Measurements from ENCODE around the gene GRB10. TPM values are rescaled to one million over a fixed set of nuclear protein-coding genes. Genes with fewer than 3 reads are reported as not detected.

Gene GRB10
- total and polyA plus RNA-seq, 2 experiments from 2014 or later, result 35.0 to 154 TPM

- TF ChIP-seq ZNF462 (CRISPR knock-in tag; IDR thresholded peaks at IDR 0.05), result no peak
- no peak for TF ChIP-seq EZH2phosphoT487 (IDR thresholded peaks at IDR 0.05; ENCODE audit: unreplicated experiment)
- no peak for TF ChIP-seq CREB1 (CRISPR knock-in tag; IDR thresholded peaks at IDR 0.05; ENCODE audit: low read depth)
- no peak for TF ChIP-seq REST (IDR thresholded peaks at IDR 0.05; ENCODE audit: unreplicated experiment)
These were observed 29.4 kb upstream of the GRB10 start (continued) for GRCh38 chr7:50812094-50812493.

GRCh38 chr7:50808282-50808888 is 25.7 kb upstream of the GRB10 start:
- Histone ChIP-seq H2AFZ (no peak overlapping the region), H3K9me2 (ENCODE audit: insufficient read depth) (peaks cover 5% of the 10 kb centered on the region; the same call in 1 of the 2 replicates), H3K79me2 (replicated peaks; ENCODE audit: insufficient read depth) (no peaks in the 10 kb centered on the region), H3K27me3 (ENCODE audit: insufficient read depth) (no peaks in the 10 kb centered on the region), H3K4me1 (ENCODE audit: insufficient read depth) (peaks cover 31% of the 10 kb centered on the region), H4K20me1 (replicated peaks; ENCODE audit: insufficient read depth) (no peaks in the 10 kb centered on the region), H3K27ac (ENCODE audit: low read depth) (no peak overlapping the region), H3K36me3 (ENCODE audit: insufficient read depth) (no peaks in the 10 kb centered on the region), H3K4me3 (no peak overlapping the region), H3F3A (replicated peaks; ENCODE audit: low read depth) (no peaks in the 10 kb centered on the region), H3K4me2 (no peak overlapping the region)
- no peak for DNase-seq (ENCODE audit: low spot score)
- H3K36me3 Mint-ChIP-seq (ENCODE audit: low read depth), result no peaks in the 10 kb centered on the region
- peaks cover 27% of the 10 kb centered on the region for H3K4me1 Mint-ChIP-seq
- H3K27me3 Mint-ChIP-seq (ENCODE audit: insufficient read depth, low read depth, poor library complexity), result no peaks in the 10 kb centered on the region
- TF ChIP-seq EZH2 (IDR thresholded peaks at IDR 0.05; ENCODE audit: low read depth, unreplicated experiment) (no peak), JUNB (IDR thresholded peaks at IDR 0.05; ENCODE audit: unreplicated experiment) (no peak), POLR2AphosphoS5 (IDR thresholded peaks at IDR 0.05; ENCODE audit: low read depth) (no peak), EZH2phosphoT487 (IDR thresholded peaks at IDR 0.05; ENCODE audit: unreplicated experiment) (no peak), ZNF331 (CRISPR knock-in tag; IDR thresholded peaks at IDR 0.05; ENCODE audit: low read depth) (no peak), STAT1 (IDR thresholded peaks at IDR 0.05; ENCODE audit: unreplicated experiment) (no peak), ZNF114 (CRISPR knock-in tag; IDR thresholded peaks at IDR 0.05) (no peak)
- H3K27ac Mint-ChIP-seq, result no peak overlapping the region
- ATAC-seq, result no peak
- H3K9me3 Mint-ChIP-seq, result no peaks in the 10 kb centered on the region
- H3K4me3 Mint-ChIP-seq, result no peak overlapping the region

Measured in GM23338 (cell line).